Gastroesophageal sphincter (tissue), 3 donors: ENCODE measurements around the gene SMPX.

ENCODE experiments used
- POLR2A ChIP-seq, 2 donors: fragments of 450-650 bp; IDR thresholded peaks; one replicate each; pipeline ENCODE4 v1.6.1; 2017; ENCODE audit warnings: antibody characterized with exemption in 2 of 2, mild to moderate bottlenecking in 2 of 2, moderate library complexity in 1 of 2
- TF ChIP-seq, protein P1 (sequence below), 4 experiments: fragments of 200-600 bp in 2 of 4; fragments of 450-650 bp in 2 of 4; sonication (generic) in 1 of 4; IDR thresholded peaks; one replicate each; pipeline ENCODE4 v1.5.1; 2017 to 2019; ENCODE audit warnings: antibody characterized with exemption in 4 of 4, mild to moderate bottlenecking in 2 of 4, moderate library complexity in 2 of 4

DNA sequence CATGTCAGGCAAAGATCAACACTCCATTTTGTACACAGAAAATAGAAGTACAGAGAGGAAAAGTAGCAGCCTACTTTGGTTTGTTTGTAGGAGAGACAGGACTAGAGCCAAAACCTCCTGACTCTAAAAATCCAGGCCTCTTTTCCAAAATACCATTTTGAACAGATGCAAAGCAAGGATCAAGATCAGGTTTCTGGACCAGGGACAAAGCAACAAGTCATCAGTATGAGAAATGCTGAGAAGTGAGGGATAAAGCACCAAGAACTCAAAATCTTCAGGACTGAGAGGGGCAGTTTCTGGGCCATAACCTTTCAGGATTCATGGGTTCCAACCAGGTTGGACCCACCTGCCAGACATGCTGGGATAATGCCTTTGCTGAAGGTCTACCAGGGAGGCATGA lies 44.9 kb upstream of the SMPX start:
- TF ChIP-seq POLR2A (IDR thresholded peaks at IDR 0.05): no peak
- TF ChIP-seq, protein P1, sequence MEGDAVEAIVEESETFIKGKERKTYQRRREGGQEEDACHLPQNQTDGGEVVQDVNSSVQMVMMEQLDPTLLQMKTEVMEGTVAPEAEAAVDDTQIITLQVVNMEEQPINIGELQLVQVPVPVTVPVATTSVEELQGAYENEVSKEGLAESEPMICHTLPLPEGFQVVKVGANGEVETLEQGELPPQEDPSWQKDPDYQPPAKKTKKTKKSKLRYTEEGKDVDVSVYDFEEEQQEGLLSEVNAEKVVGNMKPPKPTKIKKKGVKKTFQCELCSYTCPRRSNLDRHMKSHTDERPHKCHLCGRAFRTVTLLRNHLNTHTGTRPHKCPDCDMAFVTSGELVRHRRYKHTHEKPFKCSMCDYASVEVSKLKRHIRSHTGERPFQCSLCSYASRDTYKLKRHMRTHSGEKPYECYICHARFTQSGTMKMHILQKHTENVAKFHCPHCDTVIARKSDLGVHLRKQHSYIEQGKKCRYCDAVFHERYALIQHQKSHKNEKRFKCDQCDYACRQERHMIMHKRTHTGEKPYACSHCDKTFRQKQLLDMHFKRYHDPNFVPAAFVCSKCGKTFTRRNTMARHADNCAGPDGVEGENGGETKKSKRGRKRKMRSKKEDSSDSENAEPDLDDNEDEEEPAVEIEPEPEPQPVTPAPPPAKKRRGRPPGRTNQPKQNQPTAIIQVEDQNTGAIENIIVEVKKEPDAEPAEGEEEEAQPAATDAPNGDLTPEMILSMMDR (IDR thresholded peaks at IDR 0.05): no peak
